KBM-7 (cell line): Measurements from ENCODE around the gene YIF1A.
"Not testable (repeated sequence)": the region's sequence is repeated elsewhere in the genome, so short reads cannot be mapped to it uniquely, and the experiment has no call there.

Experiments used
- DNase-seq: peaks from one replicate; pipeline ENCODE4 v3.0.0-alpha.2; 2015
- in situ Hi-C: fragments of 300-500 bp; cut with MboI; formaldehyde crosslinking; loops from 2 replicates; pipeline ENCODE4 v1.14.3; 2020; ENCODE audit warnings: low sequenced_read_pairs, low pct_unique_long_range_greater_than_20kb, mixed read lengths

The YIF1A gene

GRCh38 chr11:66277064-66277463, 11.9 kb downstream of the YIF1A start:
- in situ Hi-C loops, DNase-seq: not testable (repeated sequence)

GRCh38 chr11:66276619-66277018, 12.3 kb downstream of the YIF1A start:
- in situ Hi-C loops, DNase-seq: not testable (repeated sequence)

GRCh38 chr11:66275984-66276612, 12.8 kb downstream of the YIF1A start:
- DNase-seq, result no peak
- in situ Hi-C loops, result no loop called here

GRCh38 chr11:66275396-66275795, 13.5 kb downstream of the YIF1A start:
- in situ Hi-C loops, result no loop called here
- DNase-seq, result no peak

- in situ Hi-C loops, result no loop called here
- DNase-seq, result no peak
Measured at GRCh38 chr11:66274219-66274618, 14.7 kb downstream of the YIF1A start.

GRCh38 chr11:66272596-66272995, 16.3 kb downstream of the YIF1A start:
- in situ Hi-C loops, result no loop called here
- no peak for DNase-seq

GRCh38 chr11:66271816-66272215, 17.1 kb downstream of the YIF1A start:
- no peak for DNase-seq
- in situ Hi-C loops, result no loop called here

- DNase-seq, result peak; percentile 53
- in situ Hi-C loops, result no loop called here
Measured at GRCh38 chr11:66268952-66269905, 19.7 kb downstream of the YIF1A start.

GRCh38 chr11:66268244-66268951, 20.5 kb downstream of the YIF1A start, which contains the start of gene RAB1B:
RAB1B (plus strand) TSS chr11:66268639; CDS start chr11:66268680, 41 bp downstream.
- DNase-seq, result peak; percentile 99
- in situ Hi-C loops, result no loop called here

- in situ Hi-C loops, result no loop called here
- peak; percentile 67 for DNase-seq
Measured at GRCh38 chr11:66267379-66268243, 21.3 kb downstream of the YIF1A start.

GRCh38 chr11:66267039-66267378, 21.9 kb downstream of the YIF1A start:
- in situ Hi-C loops, result no loop called here
- DNase-seq, result no peak

GRCh38 chr11:66266378-66267038, 22.4 kb downstream of the YIF1A start:
- in situ Hi-C loops, result no loop called here
- no peak for DNase-seq

GRCh38 chr11:66265531-66266377, 23.2 kb downstream of the YIF1A start:
- no peak for DNase-seq
- in situ Hi-C loops, result no loop called here

- no peak for DNase-seq
- in situ Hi-C loops, result no loop called here
Measured at GRCh38 chr11:66264914-66265313, 24.0 kb downstream of the YIF1A start.

GRCh38 chr11:66264383-66264782, 24.6 kb downstream of the YIF1A start:
- in situ Hi-C loops, result no loop called here
- DNase-seq, result no peak

- DNase-seq, result no peak
- in situ Hi-C loops, result no loop called here
Measured at GRCh38 chr11:66263785-66264184, 25.2 kb downstream of the YIF1A start.

- no peak for DNase-seq
- in situ Hi-C loops, result no loop called here
Measured at GRCh38 chr11:66263231-66263630, 25.7 kb downstream of the YIF1A start.

- in situ Hi-C loops, result no loop called here
- DNase-seq, result no peak
Measured at GRCh38 chr11:66262696-66263095, 26.2 kb downstream of the YIF1A start.
